ENCODE results near the gene DCC.

DCC gene

DNA sequence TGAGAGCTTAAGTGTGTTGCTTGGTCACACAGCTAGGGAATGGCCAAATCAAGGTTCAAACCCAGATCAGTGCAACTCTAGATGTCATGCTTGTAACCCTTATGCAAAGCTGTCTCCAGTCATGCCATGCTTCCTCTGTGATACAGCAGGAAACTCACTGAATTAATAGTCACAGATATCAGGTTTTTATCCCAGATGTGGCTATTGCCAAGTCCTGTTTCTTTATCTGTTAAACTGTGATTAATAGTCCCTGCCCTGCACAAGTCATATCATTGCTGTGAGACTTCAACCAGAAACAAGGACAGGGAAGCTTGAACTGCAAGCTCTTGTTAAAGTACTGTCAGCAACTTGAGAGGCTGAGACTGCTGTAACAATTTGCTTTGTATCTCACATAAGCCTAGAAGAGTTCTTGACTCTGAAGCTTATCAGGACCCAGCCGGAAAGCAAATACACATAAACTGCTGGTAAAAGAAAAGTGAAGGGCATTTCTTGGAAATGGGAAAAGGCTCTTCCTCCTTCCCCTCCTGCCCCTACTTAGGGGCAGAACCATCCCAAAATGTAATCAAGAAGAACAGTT lies 609.0 kb downstream of the DCC start:
- DNase-seq, result no peak

GRCh38 chr18:52950155-52950554 lies 610.2 kb downstream of the DCC start:
- DNase-seq, result no peak

DNA sequence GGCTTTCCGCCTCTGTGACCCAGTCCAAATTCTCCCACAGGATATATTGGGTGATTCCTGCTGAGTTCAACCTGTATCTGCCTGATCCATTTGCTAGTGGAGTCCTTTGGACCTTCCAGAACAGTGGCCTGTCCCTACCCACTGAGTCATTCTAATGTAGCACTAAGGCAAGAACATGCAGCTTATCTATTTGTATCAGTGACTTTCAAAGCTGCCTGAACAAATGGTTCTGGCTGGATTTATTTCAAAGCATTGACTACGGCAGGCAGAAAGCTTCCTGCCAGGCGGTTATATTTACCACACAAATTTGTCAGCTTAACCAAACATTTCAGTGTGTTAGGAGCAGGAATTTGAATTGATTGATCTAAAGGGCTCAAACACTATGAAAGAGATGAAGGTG lies 613.4 kb downstream of the DCC start:
- DNase-seq, result no peak

DNA sequence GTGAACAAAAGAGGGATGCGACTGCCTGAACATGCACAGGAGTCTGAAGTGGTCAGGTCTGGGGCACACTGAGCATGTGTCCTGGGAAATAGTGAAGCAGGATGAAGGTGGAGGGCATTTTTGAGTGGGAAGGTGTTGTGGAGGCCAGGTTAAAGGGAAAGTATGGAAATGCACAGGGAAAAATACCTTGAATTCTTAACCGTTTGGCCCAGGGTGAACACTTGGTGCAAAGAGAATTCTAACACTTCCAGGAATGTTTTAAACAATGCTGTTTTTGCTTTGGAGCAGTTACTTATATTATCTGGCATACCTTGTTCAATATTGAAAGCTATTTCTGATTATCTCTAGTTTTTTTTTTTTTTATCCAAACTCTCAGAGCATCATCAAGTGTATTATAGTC lies 623.5 kb downstream of the DCC start:
- no peak for DNase-seq

GRCh38 chr18:52970686-52971085 lies 630.7 kb downstream of the DCC start:
- no peak for DNase-seq

GRCh38 chr18:52971097-52971496 lies 631.1 kb downstream of the DCC start:
- no peak for DNase-seq

GRCh38 chr18:52979892-52980291 lies 639.9 kb downstream of the DCC start:
- no peak for DNase-seq

- DNase-seq, result no peak
Measured at GRCh38 chr18:52991246-52991645, 651.2 kb downstream of the DCC start.

DNA sequence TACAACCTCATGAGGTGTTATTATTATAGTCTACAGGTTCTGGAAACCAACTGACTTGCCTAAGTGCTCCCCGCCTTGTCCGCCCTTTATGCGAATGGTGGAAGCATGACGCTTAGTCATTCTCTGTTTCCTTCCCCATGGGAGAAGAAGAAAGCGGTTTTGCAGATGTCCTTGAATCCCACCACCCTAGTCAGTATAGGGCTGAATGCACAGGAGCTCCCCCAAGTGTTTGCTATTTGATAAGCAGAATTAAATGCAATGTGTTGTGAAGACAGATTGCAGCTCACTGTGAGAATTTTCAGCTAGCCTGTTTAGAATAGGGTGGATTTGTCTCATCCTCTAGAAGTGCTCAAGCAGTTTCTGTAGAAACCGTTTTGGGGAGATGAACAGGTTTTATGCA lies 652.0 kb downstream of the DCC start:
- no peak for DNase-seq

DNA sequence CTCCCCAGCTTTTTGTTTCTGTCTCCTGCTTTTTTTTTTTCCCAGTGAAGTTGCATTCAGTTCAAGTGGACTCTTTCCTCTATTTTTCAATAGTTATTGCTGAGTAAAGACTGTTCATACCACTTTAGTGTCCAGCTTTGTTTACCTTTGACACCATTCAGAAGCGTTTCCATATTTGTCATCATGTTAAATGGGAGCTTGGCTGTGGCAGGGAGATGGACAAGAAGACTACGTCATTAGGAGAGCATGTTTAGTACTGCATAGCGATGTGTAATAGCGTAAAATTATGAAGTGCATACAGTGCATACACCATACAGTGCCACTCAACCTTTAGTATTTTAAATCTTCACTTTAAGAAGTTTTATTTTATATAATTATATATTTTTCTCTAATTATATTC lies 655.9 kb downstream of the DCC start:
- peak in 1 of 3 donors; percentile 1 for DNase-seq

DNA sequence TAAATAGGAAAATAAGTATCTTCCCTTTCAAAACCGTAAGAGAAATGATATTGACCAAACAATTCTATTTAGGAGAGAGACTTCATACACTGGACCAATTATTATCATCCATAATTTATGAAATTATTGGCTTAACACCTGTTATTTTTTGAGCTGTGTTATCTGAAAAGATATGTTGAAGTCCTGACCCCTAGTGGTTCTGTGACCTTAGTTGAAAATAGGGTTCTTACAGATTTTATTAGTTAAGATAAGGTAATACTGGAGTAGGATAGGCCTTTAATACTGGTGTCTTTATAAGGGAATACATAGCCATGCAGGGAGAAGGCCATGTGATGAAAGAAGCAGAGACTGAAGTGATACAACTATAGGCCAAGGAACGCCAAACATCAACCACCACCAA lies 659.6 kb downstream of the DCC start:
- DNase-seq, result no peak

DNA sequence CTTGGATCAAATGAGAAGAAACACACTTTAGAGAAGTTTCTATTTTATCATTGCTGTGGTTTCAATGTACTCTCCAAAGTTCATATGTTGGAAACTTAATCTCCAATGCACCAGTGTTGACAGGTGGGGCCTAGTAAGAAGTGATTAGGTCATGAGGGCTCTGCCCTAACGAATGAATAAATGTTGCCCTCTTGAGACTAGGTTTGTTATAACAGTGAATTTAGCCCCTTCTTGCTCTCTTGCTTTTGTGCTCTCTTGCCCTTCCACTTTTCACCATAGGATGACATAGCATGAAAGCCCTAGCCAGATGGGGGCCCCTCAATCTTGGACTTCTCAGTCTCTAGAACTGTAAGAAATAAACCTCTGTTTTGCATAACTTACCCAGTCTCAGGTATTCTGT lies 664.8 kb downstream of the DCC start:
- no peak for DNase-seq

DNA sequence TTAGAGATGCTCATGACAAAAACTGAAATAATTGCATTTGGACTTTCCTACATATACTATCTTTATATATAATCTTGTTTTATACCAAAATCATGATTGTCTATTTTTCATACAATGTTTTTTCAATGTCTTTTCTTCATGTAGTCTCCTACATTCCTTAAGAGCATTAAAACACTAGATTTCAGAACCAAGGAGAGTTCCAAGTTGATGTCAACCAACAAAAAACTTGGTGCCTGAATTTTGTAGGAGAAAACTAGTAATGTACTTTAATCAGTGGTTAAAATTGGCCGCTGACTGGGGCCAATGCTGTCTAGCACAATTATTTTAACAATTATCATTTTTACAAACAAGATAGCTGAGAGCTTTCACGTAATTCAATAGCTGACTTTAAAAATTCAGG lies 678.8 kb downstream of the DCC start:
- no peak for DNase-seq

GRCh38 chr18:53025247-53025646 lies 685.2 kb downstream of the DCC start:
- DNase-seq, result no peak

DNA sequence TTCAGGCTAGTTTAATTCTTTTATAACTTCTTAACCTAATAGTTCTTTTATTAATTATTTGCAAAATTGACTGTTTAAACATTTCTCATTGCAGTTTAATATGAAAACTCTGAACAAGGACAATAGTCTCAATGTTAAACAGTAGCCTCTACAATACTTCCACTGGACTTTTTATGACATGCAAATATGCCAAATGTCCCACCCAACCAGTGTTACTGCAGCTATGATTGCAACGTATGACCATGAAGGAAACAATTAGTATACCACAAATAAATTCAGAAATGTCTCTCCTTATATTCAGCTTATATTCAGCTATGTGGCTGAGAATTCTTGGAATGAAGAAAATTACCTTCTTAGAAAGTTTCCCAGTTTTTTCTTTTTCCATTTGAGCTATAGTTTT lies 688.6 kb downstream of the DCC start:
- no peak for DNase-seq

GRCh38 chr18:53033128-53033527 lies 693.1 kb downstream of the DCC start:
- no peak for DNase-seq

DNA sequence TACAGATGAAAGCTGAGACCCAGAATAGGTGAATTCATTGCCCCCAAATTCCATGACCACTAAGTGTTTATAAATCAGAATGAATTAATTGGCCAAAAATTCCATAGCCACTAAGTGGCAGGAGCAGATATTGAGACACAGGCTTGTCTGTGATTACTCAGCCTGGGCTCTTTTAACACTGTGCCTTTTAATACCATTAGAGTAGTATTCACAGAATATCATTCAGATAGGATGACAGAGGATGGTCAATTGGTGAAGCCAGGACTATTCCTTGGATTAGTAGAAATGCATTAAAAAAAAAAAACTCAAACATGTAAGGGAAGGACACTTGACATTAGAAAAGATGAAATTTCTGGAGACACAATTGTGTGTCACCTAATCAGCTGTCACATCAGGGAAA lies 698.6 kb downstream of the DCC start:
- no peak for DNase-seq

DNA sequence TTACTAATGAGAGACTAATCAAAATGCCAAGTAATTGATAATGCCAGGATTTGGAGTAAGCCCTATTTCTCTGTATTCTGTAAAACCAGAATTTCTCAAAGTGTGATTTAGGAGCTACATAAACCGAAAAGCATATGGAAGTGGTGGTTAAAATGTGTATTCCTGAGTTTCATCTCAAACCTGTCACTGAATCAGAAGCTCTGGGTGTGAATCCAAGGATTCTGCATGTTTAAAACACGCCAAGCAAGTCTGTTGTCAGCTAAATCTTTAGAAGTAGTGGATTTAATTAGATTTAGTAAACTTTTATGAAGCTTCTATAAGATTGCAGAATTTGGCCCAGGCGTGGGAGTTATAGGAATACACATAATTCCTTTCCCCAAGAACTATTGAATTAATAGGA lies 700.3 kb downstream of the DCC start:
- DNase-seq, result no peak

- no peak for DNase-seq
Measured at GRCh38 chr18:53056064-53056463, 716.1 kb downstream of the DCC start.

GRCh38 chr18:53070788-53071187 lies 730.8 kb downstream of the DCC start:
- DNase-seq, result no peak

GRCh38 chr18:53080687-53081086 lies 740.7 kb downstream of the DCC start:
- no peak for DNase-seq

DNA sequence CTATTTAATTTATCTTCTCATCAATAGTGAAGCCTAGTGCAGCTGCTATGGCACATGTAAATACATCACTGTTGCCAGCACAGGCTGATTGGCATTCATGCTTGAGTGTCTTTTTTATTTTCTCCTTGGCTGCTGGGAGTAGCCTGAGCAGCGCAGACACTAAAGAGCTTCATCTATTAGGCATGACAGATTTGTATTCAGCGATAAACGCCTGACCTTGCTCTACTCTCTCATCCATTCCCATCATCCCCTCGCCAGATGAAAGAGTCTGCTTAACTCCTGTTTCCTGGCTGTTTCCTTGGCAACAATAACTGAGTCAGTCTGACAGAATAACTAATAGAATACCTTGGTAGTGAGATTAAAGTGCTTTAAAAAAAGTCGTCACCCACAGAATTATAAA lies 753.6 kb downstream of the DCC start:
- DNase-seq, result no peak

DNA sequence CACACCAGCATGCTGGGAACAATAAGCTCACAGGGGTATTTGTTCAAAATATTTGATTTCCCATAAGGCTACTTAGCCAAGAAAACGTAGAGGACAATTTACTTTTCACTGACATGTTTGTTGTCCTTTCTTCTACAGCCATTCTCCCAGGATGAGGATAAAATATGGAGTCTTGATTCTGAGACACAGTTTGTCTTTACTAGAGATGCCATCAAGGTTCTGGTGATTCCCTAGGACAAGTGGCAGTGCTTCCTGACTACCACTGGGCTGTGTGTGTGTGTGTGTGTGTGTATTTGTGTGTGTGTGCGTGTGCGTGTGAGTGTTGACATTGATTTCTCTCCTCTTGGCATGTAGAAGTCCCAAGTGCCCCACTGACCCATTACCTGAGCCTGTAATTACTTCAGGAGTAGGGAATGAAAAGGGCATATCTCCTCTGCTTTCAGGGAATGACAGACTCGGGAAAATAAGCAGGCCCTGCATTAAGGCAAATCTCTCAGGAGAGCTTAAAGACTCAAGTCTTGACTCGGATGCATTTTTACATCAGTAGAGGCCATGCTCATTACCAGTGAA lies 761.6 kb downstream of the DCC start:
- no peak for DNase-seq

DNA sequence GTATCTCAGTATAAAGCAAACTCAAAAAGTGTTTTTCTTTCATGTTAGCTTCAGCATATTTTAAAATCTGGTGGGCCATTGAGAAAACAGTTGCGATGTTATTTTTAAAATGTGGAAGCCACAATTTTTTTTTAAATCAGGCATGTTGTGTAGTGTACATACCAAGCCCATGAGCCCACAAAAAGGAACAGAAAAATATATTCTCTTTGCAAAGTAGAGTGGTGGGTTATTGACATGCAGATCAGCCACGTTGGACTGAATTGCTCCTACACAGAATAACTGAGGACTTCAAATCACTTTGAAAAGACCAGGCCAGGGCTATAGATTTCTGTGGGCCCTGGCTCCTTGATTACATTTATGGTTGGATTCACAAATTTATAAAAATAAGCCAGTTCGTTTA lies 774.4 kb downstream of the DCC start:
- no peak for DNase-seq

GRCh38 chr18:53115876-53116585 lies 776.0 kb downstream of the DCC start:
- DNase-seq, result no peak

All from suppressor macrophage treated with lipopolysaccharide for 1 hour (primary cell).